G401.6 (cell line): Measurements from ENCODE around the gene SUFU.
A peak's percentile ranks its signal among the peaks of the same experiment; 100 is the strongest.
"Not testable (repeated sequence)": the region's sequence is repeated elsewhere in the genome, so short reads cannot be mapped to it uniquely, and the experiment has no call there.

ENCODE experiments used
- FAIRE-seq: peaks from 2 replicates; lab custom pipeline; 2012; peaks lifted over from hg19 to GRCh38; lab: Jason Lieb, UNC

The SUFU gene

DNA sequence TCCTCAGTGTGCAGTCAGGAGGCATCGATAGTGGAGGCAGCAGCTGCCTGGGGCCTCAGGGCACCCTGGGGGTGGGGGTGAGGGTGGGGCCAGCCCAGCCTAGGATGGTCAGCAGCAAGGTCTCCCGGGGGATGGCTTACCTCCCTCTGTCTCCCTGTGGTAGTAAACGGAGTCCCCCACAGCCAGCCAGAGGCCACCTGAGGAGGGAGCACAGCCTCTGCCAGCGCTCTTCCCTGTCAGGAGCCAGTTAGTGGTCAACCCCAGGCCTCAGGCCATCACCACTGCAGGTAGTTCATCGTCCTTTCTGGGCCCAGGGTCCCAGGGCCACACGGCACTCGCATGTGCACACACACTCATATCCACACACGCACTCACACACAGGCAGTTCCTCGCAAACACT, 23.4 kb upstream of the SUFU start:
- no peak for FAIRE-seq

DNA sequence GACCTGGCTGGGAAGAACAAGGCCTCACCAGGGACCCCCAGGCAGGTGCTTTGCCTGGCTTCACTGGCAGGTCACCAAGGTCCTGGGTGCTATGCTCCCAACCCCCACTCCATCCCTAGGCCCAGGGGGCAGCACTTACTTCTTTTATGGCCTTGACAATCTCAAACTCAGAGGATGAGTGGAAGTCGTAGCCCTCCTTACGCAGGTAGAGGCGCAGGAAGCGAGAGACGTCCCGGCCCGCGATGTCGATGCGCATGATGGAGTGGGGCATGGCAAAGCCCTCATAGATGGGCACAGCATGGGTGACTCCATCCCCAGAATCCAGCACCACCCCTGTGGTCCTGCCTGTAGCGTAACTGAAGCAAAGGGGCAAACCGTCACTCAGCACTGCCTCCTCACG, 19.8 kb upstream of the SUFU start:
- no peak for FAIRE-seq

DNA sequence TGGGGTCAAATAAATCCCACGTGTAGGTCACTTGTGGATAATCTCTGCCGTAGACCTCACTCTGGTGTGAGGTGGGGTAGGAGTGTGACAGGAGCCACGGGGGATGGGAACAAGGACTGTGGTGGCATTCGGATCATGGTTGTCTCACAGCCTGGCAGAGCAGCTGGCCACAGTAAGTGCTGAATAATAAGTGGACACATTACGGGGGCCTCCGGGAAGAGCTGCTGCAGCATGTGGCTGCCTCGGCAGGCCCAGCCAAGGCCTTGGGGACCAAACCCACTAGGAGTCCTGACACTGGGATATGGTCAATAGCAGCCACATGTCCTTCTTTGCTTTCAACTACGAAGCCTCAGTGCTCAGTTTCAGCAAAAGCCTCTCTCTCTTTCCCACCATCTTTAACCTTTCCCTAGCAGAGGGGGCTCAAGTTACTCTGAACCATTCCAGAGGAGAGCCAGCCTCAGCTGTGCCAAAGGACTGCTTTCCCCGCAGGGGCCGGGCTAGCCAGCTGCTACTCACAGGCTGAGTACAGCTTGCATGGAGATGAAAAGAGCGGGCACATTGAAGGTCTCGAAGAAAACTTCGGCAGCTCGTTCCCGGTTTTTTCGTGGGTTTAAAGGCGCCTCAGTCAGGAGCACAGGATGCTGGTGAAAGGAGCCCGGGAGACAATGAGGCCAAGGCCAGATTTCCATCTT, 18.5 kb upstream of the SUFU start:
- FAIRE-seq = no peak

DNA sequence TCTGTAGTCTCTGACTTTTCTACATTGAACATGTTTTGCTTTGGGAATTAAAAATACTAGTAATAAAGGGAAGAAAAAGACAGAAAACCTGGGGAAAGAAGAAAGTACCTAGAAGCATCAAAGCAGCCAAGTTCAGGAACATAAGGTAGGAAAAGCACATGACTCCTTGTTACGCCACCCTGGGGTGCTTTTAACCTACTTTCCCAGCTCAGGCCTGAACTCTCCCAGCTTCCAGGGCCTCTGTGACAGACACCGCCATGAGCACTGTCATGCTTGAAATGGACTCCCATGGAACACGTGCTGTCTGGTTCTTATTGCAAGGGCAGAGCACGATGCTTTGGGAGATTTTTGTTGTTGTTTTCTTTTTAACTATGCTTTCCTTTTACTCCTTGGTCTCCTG, 12.6 kb upstream of the SUFU start:
- FAIRE-seq = no peak

DNA sequence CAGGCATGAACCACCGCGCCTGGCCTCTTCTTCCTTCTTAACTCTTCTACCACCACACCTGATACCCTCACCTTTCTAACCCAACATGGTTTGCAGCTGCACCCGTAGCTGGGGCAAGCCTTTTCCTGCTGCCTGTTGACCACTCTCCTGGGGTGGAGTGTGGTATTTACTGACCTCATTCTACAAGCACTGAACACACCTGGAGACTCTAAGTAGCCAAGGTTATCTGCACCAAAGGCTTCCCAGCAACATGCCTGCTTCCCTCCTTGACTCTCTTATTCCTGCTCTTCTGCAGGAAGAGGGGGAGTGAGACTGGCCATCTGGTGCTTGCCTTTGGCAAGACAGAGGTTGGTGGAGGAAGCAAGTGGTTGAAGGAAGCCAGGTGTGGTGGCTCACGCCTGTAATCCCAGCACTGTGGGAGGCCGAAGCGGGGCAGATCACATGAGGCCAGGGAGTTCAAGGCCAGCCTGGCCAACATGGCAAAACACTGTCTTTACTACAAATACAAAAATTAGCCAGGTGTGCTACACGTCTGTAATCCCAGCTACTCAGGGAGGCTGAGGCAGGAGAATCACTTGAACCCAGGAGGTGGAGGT, 11.3 kb upstream of the SUFU start:
- no peak for FAIRE-seq

DNA sequence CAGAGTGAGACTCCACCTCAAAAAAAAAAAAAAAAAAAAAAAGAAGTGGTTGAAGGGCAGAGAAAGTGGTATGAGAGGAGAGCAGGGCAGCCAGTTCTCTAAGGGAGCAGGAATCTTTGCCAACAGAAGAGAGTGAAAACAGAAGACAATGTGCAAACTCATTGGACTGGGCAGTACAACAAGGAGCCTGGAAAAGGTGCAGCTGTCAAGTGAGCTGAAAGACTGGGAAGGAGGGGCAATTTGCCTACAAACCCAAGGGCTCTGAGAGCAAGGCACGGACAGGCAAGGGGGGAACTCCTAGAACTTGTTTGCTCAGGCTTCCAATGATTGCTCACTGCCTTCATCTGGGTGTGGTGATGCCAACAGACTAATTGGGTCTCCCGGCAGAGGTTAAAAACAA, 10.8 kb upstream of the SUFU start:
- no peak for FAIRE-seq

DNA sequence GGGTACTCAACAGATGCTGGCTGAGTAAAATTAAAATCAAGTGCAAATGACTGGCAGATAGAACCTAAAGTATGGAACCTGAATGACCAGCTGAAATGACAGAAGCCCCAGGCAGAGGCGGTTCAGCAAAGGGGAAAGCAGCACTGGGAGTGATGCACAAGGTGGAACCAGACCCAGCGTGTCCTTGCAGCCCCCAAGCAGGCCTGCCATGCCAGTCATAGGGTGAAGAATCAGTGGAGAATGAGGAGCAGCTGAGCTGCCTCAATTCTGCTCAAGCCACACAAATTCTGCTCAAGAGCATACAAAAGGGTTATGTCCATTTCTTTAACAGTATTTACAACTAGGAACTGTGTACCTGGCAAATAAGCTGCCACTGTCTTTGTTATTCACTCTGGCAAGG, 10.0 kb upstream of the SUFU start:
- FAIRE-seq = no peak

DNA sequence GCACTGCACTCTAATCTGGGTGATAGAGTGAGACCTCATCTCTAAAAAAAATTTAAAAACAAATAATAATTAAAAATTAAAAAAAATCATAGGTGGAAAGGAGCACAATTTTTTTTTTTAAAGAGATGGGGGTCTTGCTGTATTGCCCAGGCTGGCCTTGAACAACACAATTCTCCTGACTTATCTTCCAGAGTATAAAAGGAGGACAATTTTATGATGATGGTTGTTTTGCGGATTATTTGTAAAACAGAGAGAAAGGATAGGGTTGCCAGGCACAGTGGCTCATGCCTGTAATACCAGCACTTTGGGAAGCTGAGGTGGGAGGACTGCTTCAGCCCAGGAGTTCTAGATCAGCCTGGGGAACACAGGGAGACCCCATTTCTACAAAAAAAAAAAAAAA, 6.2 kb upstream of the SUFU start:
- no peak for FAIRE-seq

DNA sequence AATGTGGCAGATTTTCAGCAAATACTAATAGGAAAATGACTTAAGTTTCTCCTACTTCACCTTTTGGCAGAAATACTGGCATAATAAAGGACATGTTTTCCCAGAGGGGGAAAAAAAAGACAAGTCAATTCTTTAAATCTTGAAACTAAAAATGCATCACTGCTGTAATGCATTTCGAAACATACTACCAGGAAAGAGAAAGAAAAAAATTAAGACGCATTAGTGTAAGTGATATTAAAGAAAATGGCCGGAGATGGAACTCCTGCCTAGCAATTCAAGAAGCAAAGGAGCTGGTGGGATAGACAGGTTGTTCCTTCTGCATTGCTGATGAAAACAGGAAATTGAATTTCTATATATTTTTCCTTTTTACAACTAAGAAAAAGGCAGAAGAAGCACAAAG, 4.4 kb upstream of the SUFU start:
- FAIRE-seq = no peak

DNA sequence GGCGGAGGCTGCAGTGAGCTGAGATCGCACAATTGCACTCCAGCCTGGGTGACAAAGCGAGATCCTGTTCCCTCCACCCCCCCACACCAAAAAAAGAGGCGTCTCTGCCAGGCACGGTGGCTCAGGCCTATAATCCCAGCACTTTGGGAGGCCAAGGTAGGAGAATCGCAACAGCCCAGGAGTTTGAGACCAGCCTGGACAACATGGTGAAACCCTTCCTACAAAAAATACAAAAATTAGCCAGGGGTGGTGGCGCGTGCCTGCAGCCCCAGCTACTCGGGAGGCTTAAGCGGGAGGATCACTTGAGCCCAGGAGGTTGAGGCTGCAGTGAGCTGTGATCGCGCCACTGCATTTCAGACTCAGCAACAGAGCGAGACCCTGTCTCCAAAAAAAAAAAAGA, 3.1 kb upstream of the SUFU start:
- not testable (repeated sequence) for FAIRE-seq

DNA sequence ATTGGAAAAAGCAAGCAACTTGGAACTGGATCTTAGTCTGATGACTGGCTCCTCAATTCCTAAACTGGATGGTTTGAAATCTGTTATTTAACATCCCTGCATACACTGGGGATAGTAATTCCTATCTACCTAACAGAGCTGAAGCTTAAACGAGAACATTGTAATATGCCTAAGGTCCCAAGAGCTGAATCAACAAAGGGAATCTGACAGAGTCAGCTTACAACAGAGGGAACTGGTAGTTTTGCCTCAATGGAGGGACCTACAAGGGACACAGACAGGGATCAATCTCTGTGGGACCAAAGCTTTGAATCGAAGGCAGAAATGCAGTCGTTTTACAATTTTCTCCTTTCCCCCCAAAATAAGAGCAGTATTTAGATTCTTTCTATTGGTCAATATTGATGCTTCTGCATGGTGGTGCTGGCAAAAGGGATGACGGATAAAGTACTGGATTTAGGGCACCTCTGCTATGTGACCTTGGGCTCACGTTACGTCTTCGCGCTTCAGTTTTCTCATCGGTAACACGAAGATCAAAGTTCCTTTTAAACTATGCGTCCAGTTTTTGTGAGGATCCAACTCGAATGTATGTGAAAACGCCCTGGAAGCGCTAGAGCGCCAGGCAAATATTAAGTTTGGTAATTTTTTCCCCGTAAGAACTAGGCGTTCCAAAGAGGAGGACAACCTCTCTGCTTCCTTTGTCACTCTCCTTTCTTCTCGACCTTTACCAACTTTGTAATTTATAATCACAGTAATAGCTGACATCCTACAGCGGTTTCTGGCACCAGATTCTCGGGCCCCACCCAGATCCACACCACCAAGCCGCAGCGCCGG, 2.4 kb upstream of the SUFU start:
- no peak for FAIRE-seq

DNA sequence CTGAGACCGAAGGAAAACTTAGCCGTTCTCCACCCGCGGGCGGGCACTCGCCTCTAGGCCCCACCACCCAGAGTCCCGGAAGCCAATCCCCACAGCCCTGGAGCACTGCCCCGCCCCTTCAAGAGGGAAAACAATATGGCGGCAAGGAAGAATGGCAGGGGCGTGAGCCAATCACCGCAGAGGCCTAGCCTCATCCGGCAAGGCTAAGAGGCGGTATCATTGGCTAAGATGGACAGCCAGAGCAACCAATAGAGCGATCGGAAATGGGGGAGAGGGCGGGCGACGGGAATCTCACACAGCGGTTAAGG, 1.8 kb upstream of the SUFU start:
- peak; percentile 98 for FAIRE-seq

DNA sequence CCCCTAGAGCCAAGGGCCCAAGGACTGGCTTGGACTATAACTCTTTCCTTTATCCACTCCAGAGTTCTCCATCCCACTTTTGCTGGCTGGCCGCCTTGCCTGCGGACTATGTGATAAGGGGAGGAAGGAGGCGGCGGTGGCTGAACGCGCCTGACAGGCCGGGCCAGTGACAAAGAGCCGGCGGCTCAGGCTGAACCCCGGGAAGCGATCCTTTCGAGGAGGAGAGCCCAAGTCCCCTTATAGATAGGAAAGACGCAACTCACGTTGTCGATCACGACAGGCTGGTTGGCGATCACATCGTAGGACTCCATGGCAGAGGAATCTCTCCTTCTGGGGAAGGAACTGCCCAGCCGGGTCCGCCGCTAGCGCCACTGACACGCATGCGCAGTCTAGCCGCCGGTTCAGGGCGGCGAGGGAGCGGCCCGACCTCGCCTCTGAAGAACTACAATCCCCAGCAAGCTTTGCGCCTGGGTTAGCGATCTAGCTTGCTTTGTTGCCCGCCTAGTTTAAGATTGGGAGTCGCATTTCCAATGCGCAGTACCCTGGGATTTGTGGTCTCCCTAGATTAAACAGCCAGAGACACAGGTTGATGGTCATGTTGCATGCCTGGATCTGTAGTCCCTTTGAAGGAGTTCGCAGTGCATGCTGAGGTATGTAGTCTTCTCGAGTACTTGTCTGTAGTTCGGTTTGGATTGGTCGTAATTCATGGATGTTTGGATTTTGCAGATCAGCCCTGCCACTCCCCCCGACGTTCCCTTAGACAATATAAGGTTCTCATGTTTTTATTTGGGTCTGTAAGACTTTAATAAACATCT, 1.2 kb upstream of the SUFU start, which contains the start of gene ACTR1A:
Gene ACTR1A (minus strand): TSS at position 376 of the 815 bp plus-strand sequence. CDS start 65 bp downstream, at position 311.
- FAIRE-seq = peak; percentile 99

DNA sequence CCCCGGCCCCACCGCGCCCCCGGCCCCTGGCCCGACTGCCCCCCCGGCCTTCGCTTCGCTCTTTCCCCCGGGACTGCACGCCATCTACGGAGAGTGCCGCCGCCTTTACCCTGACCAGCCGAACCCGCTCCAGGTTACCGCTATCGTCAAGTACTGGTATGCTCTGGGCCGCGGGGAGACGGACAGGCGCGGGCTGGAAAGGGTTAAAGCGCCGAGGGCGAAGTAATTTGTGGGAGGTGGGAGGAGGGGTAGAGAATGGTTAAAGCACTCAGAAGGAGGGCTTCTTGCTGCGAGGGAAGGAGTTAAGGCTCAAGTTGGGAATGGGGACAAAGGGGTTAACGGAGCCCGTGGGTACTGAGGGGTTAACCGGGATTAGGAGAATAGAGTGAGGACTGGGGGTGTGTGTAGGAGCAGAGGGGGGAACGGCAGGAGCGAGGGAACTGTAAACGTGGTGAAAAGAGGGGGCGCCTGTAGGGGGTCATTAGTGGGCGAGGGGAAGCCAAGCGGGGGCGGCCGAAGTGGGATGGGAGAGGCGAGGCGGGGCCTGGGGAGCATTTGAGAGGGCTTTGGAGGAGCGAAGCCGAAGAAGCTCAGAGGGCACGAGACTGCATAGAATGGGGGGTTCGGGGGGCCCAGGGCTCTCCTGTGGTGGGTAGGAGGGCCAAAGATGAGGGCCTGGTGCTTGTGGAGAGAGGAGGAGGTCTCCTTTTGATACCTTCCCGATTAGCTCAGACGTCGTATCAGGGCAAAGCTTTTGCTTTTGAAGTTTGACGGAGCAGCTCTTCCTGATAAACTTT, 605 bp downstream of the SUFU start:
- FAIRE-seq = no peak

DNA sequence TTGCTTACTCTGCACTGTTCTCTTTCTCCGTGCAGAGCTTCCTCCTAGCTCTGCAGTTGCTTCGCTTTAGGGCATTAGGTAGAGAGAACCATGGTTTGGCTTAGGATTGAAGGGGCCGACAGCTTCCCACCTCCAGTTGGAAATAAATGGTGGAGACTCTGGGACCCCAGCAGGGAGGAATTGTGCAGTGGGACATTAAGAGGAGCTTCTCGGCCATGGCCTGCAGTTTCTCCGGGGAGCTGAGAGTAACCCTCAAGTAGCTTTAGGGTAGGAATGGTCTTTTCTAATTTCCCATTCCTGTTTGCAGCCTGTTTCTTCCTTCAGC, 1.2 kb downstream of the SUFU start:
- FAIRE-seq = no peak

DNA sequence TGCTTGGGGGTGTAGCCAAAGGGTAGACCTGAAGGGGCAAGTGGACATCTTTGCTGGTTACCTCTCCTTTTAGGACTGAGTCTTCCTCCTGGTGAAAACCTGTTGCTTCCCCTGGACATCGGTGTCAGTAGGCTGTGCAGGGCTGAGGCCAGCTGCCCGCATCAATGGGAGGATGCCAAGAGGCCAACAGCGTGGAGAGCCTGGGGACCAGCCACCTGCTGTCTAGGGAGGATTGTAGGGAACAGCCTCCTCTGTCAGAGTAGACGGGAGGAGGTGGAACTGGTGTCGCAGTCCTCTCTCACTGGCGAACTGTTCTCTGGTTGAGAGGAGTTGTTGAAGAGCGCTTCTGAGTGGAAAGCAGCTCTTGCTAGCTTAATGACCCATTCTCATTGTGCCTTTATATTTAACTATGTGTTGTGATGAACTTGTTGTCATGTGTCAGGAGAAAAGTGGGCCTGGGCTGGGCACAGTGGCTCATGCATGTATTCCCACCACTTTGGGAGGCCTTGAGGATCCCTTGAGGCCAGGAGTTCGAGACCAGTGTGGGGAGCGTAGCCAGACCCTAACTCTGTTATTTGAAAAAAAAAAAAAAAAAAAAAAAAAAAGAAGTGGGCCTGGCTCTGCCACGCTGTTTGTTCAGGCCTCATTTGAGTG, 1.8 kb downstream of the SUFU start:
- no peak for FAIRE-seq

DNA sequence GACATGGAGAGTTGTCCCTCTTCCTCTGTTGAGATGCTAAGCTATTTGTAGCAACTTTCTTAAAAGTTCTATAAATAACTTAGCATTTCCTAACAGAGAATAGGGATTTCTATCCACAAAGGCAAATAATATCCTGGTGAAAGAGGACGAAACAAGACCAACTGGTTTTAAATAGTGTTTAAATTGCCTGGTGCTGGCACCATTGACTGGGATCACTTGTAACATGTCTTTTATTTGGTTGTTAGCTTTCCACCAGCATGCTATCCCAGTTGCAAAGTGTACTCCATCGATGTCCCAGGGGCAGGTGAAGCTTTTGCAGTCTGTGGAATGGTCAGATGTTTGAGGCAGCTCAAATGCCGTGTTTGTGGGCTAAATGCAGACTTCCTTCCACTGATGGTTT, 3.7 kb downstream of the SUFU start:
- FAIRE-seq = no peak

DNA sequence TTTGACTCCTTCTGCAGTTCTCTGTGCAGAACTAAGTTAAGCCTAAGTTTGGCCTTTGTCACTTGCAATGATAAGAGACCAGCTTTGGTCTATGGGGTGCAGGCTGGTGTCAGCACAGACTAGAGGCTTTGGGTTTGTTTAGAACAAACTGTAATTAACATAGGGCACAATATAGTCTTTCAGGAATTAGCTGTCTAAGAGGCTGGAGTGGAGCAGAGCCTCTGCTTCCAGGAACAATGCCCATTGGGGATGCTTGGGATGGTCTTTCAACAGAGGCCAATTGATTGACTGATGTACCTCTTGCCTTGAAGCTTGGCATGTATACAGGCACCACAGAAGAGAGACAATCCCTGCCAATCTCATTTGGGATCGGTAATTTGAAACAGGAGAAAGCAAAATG, 4.7 kb downstream of the SUFU start:
- FAIRE-seq = no peak

DNA sequence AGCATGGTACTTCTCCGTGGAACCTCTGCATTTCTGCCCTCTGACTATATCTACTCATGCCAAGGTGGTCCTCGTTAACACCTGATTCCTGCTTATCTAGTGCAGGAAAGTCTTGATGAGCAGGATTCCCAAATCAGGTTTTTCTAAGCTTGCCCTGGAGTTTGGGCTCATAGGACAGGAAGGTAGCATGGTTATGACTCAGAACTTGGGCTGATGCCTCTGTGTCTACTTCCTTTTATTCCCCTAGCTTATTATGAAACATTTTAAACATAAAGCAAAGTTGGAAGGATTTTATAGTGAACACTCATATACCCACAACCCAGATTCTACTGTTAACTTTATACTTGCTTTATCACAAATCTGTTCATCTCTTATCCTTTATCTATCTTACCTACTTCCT, 5.6 kb downstream of the SUFU start:
- no peak for FAIRE-seq

DNA sequence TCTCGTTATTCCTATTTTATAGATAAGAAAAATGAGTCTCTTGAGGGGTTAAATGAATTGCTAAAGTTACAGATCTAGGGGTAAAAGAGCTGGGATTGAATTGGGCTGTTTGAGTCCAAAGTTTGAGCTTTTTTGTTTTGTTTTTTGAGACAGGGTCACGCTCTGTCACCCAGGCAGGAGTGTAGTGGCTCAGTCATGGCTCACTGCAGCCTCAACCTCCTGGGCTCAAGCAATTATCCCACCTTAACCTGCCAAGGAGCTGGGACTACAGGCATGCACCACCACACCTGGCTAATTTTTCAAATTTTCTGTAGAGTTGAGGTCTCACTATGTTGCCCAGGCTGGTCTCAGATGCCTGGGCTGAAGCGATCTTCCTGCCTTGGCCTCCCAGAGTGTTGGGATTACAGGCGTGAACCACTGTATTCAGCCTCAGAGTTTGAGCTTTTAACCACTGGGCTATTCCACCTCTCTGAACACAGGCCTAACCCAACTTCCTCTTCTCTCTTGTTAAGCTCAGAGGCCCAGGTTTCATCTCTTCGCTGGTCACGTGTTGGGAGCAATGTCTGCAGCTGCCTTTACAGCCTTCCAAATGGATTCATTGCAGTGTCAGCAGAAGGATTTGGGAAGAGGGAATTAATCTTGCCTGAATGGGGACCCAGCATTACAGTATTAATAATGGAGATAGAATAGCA, 8.0 kb downstream of the SUFU start:
- FAIRE-seq = no peak
